GM18868 (cell line): ENCODE data around the gene ARL8B.

Experiments
- ATAC-seq: cut with Tn5 transposase; IDR thresholded peaks from one replicate; pipeline ENCODE4 v1.9.1; 2021; ENCODE audit warnings: mild to moderate bottlenecking, moderate library complexity; ENCODE audit not compliant: unreplicated experiment

The ARL8B gene

DNA sequence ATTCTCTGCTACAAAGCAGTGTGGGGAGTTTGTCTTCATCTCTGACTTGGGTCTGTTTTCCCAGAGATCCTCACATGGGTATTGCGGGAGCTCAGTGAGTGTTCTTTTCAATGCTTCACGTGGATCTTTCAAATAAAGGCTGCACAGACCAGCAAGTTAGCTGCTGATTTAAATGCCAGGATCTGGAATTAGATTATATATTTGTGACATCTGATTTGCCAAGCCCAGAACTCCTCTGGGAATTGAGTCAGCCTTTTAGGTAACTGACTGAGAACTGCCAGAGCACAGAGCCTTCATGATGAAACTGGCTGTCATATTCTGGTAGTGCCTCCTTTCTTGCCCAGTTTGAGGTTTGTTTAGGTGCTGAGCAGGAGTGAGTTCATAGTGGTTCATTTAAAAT lies 80.1 kb downstream of the ARL8B start:
- no peak for ATAC-seq

DNA sequence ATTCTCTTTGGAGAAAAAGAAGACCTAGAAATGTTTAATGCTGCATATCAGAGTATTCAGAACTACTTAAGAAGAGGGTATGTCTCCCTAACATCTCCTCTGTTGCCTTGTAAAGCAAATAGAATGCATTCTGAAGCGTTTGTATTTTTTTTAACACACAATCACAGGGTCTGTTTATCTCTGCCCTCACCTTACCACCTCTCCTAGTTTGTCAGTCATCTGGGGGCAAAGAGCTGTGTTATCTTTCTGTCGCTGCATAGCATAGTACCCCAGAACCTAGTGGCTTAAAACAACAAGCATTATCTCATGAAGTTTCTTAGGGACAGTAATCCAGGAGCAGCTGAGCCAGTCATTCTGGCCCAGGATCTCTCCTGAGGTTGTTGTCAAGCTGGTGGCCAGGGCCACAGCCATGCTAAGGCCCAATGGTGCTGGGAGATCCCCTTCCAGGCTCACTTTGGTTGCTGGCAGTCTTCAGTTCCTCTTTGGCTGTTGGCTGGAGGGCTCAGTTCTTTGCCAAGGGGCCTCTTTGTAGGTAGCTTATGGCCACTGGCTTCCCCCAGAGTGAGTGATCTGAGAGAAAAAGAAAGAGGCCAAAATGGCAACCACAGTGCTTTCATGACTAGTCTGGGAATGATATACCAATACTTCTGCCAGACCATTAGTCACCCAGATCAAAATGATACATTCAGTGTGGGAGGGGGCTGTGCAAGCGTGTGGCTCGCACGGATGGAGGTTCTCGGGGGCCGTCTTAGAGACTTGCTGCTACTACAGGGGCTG lies 83.3 kb downstream of the ARL8B start:
- peak; percentile 98 for ATAC-seq

GRCh38 chr3:5210926-5211325 lies 88.8 kb downstream of the ARL8B start:
- no peak for ATAC-seq

DNA sequence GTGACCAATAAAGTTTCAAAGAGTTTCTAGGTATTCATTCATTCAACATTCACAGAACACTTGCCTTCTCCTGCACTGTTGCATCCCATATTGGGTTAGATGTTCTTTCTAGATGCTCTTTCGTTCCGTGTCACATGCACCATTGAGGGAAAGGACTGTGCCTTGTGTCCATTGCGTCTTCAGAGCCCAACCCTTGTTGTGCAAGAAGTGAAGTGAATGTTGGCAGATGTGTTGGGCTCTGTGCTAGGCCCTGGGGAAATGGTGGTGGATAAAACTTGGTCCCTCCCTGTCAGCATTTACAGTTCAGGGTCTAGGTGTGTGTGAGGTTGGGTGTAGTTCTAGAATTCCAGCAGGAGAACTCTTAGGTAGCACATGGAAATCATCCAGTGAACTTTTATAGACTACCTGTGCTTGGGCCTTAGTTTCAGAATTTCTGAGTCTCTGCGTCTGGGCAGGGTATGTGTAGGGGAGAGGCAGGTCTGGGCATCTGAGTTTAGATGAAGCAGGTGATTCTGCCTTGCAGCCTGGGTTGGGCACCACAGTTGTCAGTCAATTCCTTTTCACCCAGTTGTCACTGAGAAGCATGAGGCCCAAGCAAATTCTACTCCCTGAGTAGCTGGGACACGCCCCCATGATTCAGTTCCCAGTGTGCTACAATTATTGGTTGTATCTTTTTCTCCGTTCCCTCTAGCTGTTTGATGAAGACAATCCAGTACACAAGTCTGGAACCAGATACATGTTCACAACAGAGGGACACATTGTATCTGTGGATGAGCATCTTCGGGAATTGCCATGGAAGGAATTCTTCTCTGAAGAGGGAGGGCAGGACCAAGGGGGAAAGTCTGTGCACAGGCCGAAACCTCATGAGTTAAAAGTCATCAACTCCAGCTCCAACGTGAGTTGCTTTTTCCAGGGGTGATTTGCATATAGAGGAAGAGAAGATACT lies 90.8 kb downstream of the ARL8B start:
- no peak for ATAC-seq

GRCh38 chr3:5213574-5213966 lies 91.5 kb downstream of the ARL8B start:
- no peak for ATAC-seq

DNA sequence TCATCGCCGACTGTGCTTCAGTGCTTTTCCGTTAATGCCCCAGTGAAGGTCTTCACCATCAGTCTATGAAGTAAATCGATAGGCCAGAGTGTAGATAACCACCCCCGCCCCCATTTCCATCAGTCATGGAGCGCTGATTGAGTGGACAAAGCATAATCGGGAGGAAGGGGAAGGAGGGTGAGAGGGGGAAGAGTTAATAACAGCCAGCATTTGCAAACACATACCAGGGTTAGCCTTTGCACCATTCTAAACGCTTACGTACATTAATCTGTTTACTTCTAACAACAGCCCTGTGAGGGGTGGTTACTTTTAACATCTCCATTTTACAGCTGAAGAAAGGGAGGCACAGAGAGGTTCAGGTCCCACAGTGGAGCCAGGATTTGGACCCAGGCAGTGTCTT lies 92.3 kb downstream of the ARL8B start:
- ATAC-seq, result no peak

- no peak for ATAC-seq
Measured at GRCh38 chr3:5217824-5218595, 95.9 kb downstream of the ARL8B start.

GRCh38 chr3:5218815-5219214 lies 96.7 kb downstream of the ARL8B start:
- ATAC-seq, result no peak

- ATAC-seq, result no peak
Measured at GRCh38 chr3:5219216-5219615, 97.1 kb downstream of the ARL8B start.

DNA sequence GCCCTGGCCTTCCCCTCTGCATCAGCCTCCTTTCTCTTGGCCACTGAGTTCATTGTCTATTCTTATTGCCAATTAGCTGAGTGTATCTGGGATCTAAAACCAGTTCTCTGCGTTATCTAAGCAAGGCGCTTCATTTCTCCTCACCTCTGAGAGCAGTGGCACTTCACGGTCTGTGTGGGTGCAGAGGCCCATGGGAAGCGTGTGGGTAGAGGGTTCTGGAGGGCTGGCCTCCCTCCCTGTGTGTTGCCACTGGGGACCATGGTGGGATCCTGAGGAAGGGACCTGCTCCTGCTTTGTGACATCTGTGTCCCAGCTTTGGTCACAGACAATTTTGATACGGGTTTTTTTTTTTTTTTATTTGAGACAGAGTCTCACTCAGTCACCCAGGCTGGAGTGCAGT lies 98.1 kb downstream of the ARL8B start:
- ATAC-seq, result no peak

DNA sequence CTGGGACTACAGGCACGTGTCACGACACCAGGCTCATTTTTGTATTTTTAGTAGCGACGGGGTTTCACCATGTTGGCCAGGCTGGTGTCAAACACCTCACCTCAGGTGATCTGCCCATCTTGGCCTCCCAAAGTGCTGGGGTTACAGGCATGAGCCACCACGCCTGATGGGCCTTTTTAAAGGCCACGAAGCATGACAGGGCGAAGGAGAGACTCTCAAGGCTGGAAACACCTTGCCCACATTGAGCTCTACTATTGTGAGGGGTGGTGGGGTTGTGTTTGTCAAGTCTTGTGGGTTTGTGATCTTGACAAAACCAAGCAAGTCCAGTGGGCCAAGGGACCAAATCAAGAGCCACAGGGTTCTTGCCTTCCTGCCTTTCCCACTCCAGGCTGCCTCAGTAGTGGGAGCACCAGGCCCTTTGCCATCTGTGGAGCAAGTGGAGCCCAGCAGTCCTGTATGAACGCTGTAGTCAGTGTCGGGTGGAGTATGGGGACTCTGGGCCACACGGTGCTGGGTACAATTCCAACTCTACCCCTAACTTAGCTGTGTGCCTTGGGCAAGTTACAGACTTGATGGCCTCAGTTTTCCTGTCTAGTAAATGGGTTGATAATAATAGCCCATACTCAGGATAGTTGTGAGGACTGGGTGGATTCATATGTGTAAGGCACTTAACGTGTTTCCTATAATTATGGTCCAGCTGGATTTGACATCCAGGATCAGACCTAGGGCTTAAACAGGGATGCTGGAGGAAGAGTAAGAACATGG lies 98.8 kb downstream of the ARL8B start:
- no peak for ATAC-seq

GRCh38 chr3:5221701-5222100 lies 99.6 kb downstream of the ARL8B start:
- no peak for ATAC-seq

GRCh38 chr3:5222283-5223005 lies 100.4 kb downstream of the ARL8B start:
- ATAC-seq, result no peak

- ATAC-seq, result peak; percentile 43
Measured at GRCh38 chr3:5226783-5227182, 104.7 kb downstream of the ARL8B start.

- ATAC-seq, result no peak
Measured at GRCh38 chr3:5227812-5228211, 105.7 kb downstream of the ARL8B start.

GRCh38 chr3:5229414-5229813 lies 107.3 kb downstream of the ARL8B start:
- no peak for ATAC-seq
